ENCODE measurements around the gene FOXE1. TPM values are rescaled to one million over a fixed set of nuclear protein-coding genes. Genes with fewer than 3 reads are reported as not detected.

The FOXE1 gene
- total RNA-seq, 1 donor from 2014 or later: not detected

- DNase-seq (ENCODE audit: low read depth in 2 of 2): no peak
Measured at GRCh38 chr9:97866300-97866699, 13.3 kb downstream of the FOXE1 start.

- DNase-seq (ENCODE audit: low read depth in 2 of 2): no peak
Measured at GRCh38 chr9:97866848-97867247, 13.8 kb downstream of the FOXE1 start.

- DNase-seq (ENCODE audit: low read depth in 2 of 2): no peak
Measured at GRCh38 chr9:97868859-97869258, 15.8 kb downstream of the FOXE1 start.

GRCh38 chr9:97873425-97873824 is 20.4 kb downstream of the FOXE1 start:
- DNase-seq (ENCODE audit: low read depth in 2 of 2): no peak

GRCh38 chr9:97873882-97874281 is 20.9 kb downstream of the FOXE1 start:
- peak; percentile 49 to 53 for DNase-seq (ENCODE audit: low read depth in 2 of 2)

- DNase-seq (ENCODE audit: low read depth in 2 of 2): no peak
Measured at GRCh38 chr9:97874624-97875023, 21.6 kb downstream of the FOXE1 start.

- DNase-seq (ENCODE audit: low read depth in 2 of 2): no peak
Measured at GRCh38 chr9:97875111-97875510, 22.1 kb downstream of the FOXE1 start.

- DNase-seq (ENCODE audit: low read depth in 2 of 2): no peak
Measured at GRCh38 chr9:97876061-97876460, 23.0 kb downstream of the FOXE1 start.

- DNase-seq (ENCODE audit: low read depth in 2 of 2): peak; percentile 18 to 43
Measured at GRCh38 chr9:97880336-97880735, 27.3 kb downstream of the FOXE1 start.

- DNase-seq (ENCODE audit: low read depth in 2 of 2): peak; percentile 30 to 33
Measured at GRCh38 chr9:97889941-97890887, 37.2 kb downstream of the FOXE1 start.

GRCh38 chr9:97891736-97892135 is 38.7 kb downstream of the FOXE1 start:
- DNase-seq (ENCODE audit: low read depth in 2 of 2): no peak

- DNase-seq (ENCODE audit: low read depth in 2 of 2): no peak
Measured at GRCh38 chr9:97892421-97892820, 39.4 kb downstream of the FOXE1 start.

- DNase-seq (ENCODE audit: low read depth in 2 of 2): no peak
Measured at GRCh38 chr9:97895211-97895610, 42.2 kb downstream of the FOXE1 start.

- peak; percentile 9 to 26 for DNase-seq (ENCODE audit: low read depth in 2 of 2)
Measured at GRCh38 chr9:97895695-97896332, 42.8 kb downstream of the FOXE1 start.

- no peak for DNase-seq (ENCODE audit: low read depth in 2 of 2)
Measured at GRCh38 chr9:97900103-97900737, 47.2 kb downstream of the FOXE1 start.

GRCh38 chr9:97900738-97901565 is 47.9 kb downstream of the FOXE1 start:
- DNase-seq (ENCODE audit: low read depth in 2 of 2): peak; percentile 50 to 64

GRCh38 chr9:97903177-97903576 is 50.2 kb downstream of the FOXE1 start:
- no peak for DNase-seq (ENCODE audit: low read depth in 2 of 2)

GRCh38 chr9:97904725-97905124 is 51.7 kb downstream of the FOXE1 start:
- no peak for DNase-seq (ENCODE audit: low read depth in 2 of 2)

GRCh38 chr9:97905228-97905627 is 52.2 kb downstream of the FOXE1 start:
- DNase-seq (ENCODE audit: low read depth in 2 of 2): no peak
